HepG2 (cell line): ENCODE data around the gene EFEMP2. TPM values are rescaled to one million over a fixed set of nuclear protein-coding genes. Genes with fewer than 3 reads are reported as not detected.

Experiments
- CREM ChIP-seq, 2 experiments: sonication (generic) in 1 of 2; formaldehyde crosslinking in 1 of 2; IDR thresholded peaks; 2 replicates each; pipeline versions ENCODE4 v1.4.0 to v1.6.1; 2016 to 2020; ENCODE audit warnings: antibody characterized with exemption in 1 of 2, mild to moderate bottlenecking in 1 of 2, missing genetic modification reagents in 1 of 2
- EP300 ChIP-seq, 3 experiments: sonication (generic) in 1 of 3; formaldehyde crosslinking in 1 of 3; IDR thresholded peaks; 2 replicates each; pipeline versions ENCODE4 v1.5.1 to v1.6.1; 2011 to 2020; ENCODE audit warnings: low read depth in 2 of 3, low read length in 2 of 3, borderline replicate concordance in 1 of 3, improper control_type of control experiment in 1 of 3, mild to moderate bottlenecking in 1 of 3, missing genetic modification reagents in 1 of 3, moderate library complexity in 1 of 3
- FOXJ3 ChIP-seq: sonication (generic); formaldehyde crosslinking; IDR thresholded peaks from 2 replicates; pipeline ENCODE4 v1.4.0; 2020; ENCODE audit warnings: missing genetic modification reagents, mild to moderate bottlenecking, borderline replicate concordance
- PHF21A ChIP-seq: sonication (generic); formaldehyde crosslinking; IDR thresholded peaks from 2 replicates; pipeline ENCODE4 v1.5.0; 2020; ENCODE audit warnings: mild to moderate bottlenecking, missing genetic modification reagents
- PITX1 ChIP-seq: sonication (generic); formaldehyde crosslinking; IDR thresholded peaks from 2 replicates; pipeline ENCODE4 v1.5.1; 2020; ENCODE audit warnings: mild to moderate bottlenecking, missing genetic modification reagents
- POLR2G ChIP-seq: fragments of 200-400 bp; formaldehyde crosslinking; IDR thresholded peaks from 2 replicates; pipeline ENCODE4 v1.6.1; 2018; ENCODE audit warnings: mild to moderate bottlenecking, low read depth, low read length, moderate library complexity
- RXRB ChIP-seq: IDR thresholded peaks from 2 replicates; pipeline ENCODE4 v1.6.1; 2016; ENCODE audit warnings: borderline replicate concordance, missing genetic modification reagents, missing compliant biosample characterization
- SOX6 ChIP-seq, 2 experiments: fragments of 450-650 bp in 1 of 2; sonication (generic) in 1 of 2; formaldehyde crosslinking in 1 of 2; IDR thresholded peaks; 2 replicates each; pipeline versions ENCODE4 v1.4.0 to v1.6.1; 2017 to 2020; ENCODE audit warnings: antibody characterized with exemption in 1 of 2, mild to moderate bottlenecking in 1 of 2, missing genetic modification reagents in 1 of 2
- SP5 ChIP-seq: IDR thresholded peaks from 2 replicates; pipeline ENCODE4 v1.6.1; 2016; ENCODE audit warnings: low read depth, borderline replicate concordance
- TCF12 ChIP-seq, 2 experiments: fragments of 450-650 bp in 1 of 2; sonication (generic) in 1 of 2; formaldehyde crosslinking in 1 of 2; IDR thresholded peaks; 2 replicates each; pipeline versions ENCODE4 v1.6.1 to v1.8.0; 2017 to 2022; ENCODE audit warnings: antibody characterized with exemption in 1 of 2, mild to moderate bottlenecking in 1 of 2, missing genetic modification reagents in 1 of 2, moderate library complexity in 1 of 2
- WIZ ChIP-seq: sonication (generic); formaldehyde crosslinking; IDR thresholded peaks from 2 replicates; pipeline ENCODE4 v1.5.1; 2020; ENCODE audit warnings: mild to moderate bottlenecking, missing genetic modification reagents
- ZMYM2 ChIP-seq: sonication (generic); formaldehyde crosslinking; IDR thresholded peaks from 2 replicates; pipeline ENCODE4 v1.8.0; 2022; ENCODE audit warnings: mild to moderate bottlenecking, missing genetic modification reagents
- ZNF331 ChIP-seq: sonication (generic); formaldehyde crosslinking; IDR thresholded peaks from 2 replicates; pipeline ENCODE4 v1.4.0; 2020; ENCODE audit warnings: missing genetic modification reagents
- ZNF44 ChIP-seq: sonication (generic); formaldehyde crosslinking; IDR thresholded peaks from 2 replicates; pipeline ENCODE4 v1.5.1; 2020; ENCODE audit warnings: mild to moderate bottlenecking, missing genetic modification reagents
- ZNF564 ChIP-seq: sonication (generic); formaldehyde crosslinking; IDR thresholded peaks from 2 replicates; pipeline ENCODE4 v1.8.1; 2023; ENCODE audit warnings: mild to moderate bottlenecking, missing genetic modification reagents
- ZNF678 ChIP-seq: sonication (generic); formaldehyde crosslinking; IDR thresholded peaks from 2 replicates; pipeline ENCODE4 v1.4.0; 2020; ENCODE audit warnings: mild to moderate bottlenecking, missing genetic modification reagents
- polyA plus RNA-seq, 8 experiments: library from polyadenylated mRNA; depleted of rRNA in 3 of 8; stranded (reverse) in 7 of 8; unstranded in 1 of 8; fragments of >200 nt; fragmentation: Illumina TruSeq in 4 of 8; extraction: Trizol in 4 of 8; gene quantifications; 2 replicates each; pipeline versions ENCODE4 v1.2.1 to v1.2.3, GENCODE V29; 2011 to 2016; ENCODE audit warnings: low read depth in 4 of 8, missing spikeins in 1 of 8, mixed read lengths in 1 of 8; ENCODE audit not compliant: insufficient read depth in 1 of 8
- total RNA-seq, 5 experiments: library from RNA; depleted of rRNA; stranded (reverse); fragments of >200 nt; fragmentation: Illumina TruSeq; extraction: Trizol; gene quantifications; 2 replicates each; pipeline ENCODE4 v1.2.3, GENCODE V29; 2016; ENCODE audit warnings: low read depth in 1 of 5
- TF ChIP-seq, protein P1 (sequence below): sonication (generic); formaldehyde crosslinking; IDR thresholded peaks from 2 replicates; pipeline ENCODE4 v1.5.1; 2020; ENCODE audit warnings: mild to moderate bottlenecking, missing genetic modification reagents, moderate library complexity
- TF ChIP-seq, protein P2 (sequence below): sonication (generic); formaldehyde crosslinking; IDR thresholded peaks from 2 replicates; pipeline ENCODE4 v1.5.0; 2020; ENCODE audit warnings: mild to moderate bottlenecking, missing genetic modification reagents
- TF ChIP-seq, protein P3 (sequence below): sonication (generic); formaldehyde crosslinking; IDR thresholded peaks from 2 replicates; pipeline ENCODE4 v1.5.0; 2020; ENCODE audit warnings: missing genetic modification reagents
- TF ChIP-seq, protein P4 (sequence below): sonication (generic); IDR thresholded peaks from 2 replicates; pipeline ENCODE4 v1.6.1; 2016; ENCODE audit warnings: low read depth, borderline replicate concordance
- TF ChIP-seq, protein P5 (sequence below): sonication (generic); formaldehyde crosslinking; IDR thresholded peaks from 2 replicates; pipeline ENCODE4 v1.5.0; 2020; ENCODE audit warnings: mild to moderate bottlenecking, missing genetic modification reagents

EFEMP2 gene
- total and polyA plus RNA-seq, 2 of the 13 experiments (the other 11 are each of a cell fraction or from before 2014, with no cell fraction given): 7.4 to 29.7 TPM

DNA sequence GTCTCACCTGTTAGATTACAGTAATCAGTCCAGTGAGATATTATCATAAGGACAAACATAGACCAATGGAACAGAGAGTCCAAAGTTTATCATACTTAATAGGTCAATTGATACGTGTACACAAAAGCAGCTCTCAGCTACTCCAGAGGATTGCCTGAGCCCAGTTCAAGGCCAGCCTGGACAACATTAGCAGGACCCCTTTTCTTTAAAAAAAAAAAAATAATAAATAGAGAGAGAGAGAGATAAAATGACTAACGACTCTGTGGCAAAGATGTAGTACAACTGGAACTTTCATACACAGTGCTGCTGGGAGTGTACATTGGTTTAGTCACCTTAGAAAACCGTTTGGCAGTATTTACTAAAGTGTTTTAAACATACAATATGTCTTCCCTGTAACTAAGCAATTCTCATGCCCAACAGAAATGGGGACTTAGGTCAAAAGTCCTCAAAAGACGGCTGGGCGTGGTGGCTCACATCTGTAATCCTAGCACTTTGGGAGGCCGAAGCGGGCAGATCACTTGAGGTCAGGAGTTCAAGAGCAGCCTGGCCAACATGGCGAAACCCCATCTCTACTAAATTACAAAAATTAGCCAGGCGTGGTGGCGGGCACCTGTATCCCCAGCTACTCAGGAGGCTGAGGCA is 28.2 kb downstream of the EFEMP2 start (continued):
- peak; percentile 43; the same call in 1 of the 2 replicates for TF ChIP-seq PITX1 (CRISPR knock-in tag)
- no peak for TF ChIP-seq SOX6 (IDR thresholded peaks at IDR 0.05)
- TF ChIP-seq SOX6 (CRISPR knock-in tag; IDR thresholded peaks at IDR 0.05): peak; percentile 34
- TF ChIP-seq, protein P1, sequence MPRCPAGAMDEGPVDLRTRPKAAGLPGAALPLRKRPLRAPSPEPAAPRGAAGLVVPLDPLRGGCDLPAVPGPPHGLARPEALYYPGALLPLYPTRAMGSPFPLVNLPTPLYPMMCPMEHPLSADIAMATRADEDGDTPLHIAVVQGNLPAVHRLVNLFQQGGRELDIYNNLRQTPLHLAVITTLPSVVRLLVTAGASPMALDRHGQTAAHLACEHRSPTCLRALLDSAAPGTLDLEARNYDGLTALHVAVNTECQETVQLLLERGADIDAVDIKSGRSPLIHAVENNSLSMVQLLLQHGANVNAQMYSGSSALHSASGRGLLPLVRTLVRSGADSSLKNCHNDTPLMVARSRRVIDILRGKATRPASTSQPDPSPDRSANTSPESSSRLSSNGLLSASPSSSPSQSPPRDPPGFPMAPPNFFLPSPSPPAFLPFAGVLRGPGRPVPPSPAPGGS (CRISPR knock-in tag): no peak
- no peak for TF ChIP-seq ZNF331 (CRISPR knock-in tag)
- TF ChIP-seq, protein P2, sequence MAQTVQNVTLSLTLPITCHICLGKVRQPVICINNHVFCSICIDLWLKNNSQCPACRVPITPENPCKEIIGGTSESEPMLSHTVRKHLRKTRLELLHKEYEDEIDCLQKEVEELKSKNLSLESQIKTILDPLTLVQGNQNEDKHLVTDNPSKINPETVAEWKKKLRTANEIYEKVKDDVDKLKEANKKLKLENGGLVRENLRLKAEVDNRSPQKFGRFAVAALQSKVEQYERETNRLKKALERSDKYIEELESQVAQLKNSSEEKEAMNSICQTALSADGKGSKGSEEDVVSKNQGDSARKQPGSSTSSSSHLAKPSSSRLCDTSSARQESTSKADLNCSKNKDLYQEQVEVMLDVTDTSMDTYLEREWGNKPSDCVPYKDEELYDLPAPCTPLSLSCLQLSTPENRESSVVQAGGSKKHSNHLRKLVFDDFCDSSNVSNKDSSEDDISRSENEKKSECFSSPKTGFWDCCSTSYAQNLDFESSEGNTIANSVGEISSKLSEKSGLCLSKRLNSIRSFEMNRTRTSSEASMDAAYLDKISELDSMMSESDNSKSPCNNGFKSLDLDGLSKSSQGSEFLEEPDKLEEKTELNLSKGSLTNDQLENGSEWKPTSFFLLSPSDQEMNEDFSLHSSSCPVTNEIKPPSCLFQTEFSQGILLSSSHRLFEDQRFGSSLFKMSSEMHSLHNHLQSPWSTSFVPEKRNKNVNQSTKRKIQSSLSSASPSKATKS (CRISPR knock-in tag): no peak
- TF ChIP-seq CREM (IDR thresholded peaks at IDR 0.05): peak; percentile 33; the same call in 1 of the 2 replicates
- TF ChIP-seq CREM (CRISPR knock-in tag; IDR thresholded peaks at IDR 0.05): no peak
- peak in 1 of 2 experiments; percentile 42; a peak in 2 of 4 replicates for TF ChIP-seq EP300 (IDR thresholded peaks at IDR 0.05; ENCODE audit: low read depth in 2 of 2, low read length in 2 of 2)
- TF ChIP-seq EP300 (CRISPR knock-in tag; IDR thresholded peaks at IDR 0.05; ENCODE audit: borderline replicate concordance): no peak
- peak; percentile 39; the same call in 1 of the 2 replicates for TF ChIP-seq FOXJ3 (CRISPR knock-in tag)
- TF ChIP-seq ZNF564 (CRISPR knock-in tag): peak; percentile 38; the same call in 1 of the 2 replicates
- TF ChIP-seq, protein P3, sequence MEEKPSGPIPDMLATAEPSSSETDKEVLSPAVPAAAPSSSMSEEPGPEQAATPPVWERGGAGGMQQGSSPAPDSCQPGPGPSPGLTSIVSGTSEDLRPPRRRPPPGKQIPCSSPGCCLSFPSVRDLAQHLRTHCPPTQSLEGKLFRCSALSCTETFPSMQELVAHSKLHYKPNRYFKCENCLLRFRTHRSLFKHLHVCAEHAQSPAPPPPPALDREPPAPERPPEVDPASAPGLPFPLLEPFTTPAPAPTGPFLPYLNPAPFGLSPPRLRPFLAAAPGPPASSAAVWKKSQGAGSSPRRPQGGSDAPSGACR (CRISPR knock-in tag): no peak
- peak; percentile 42; the same call in 1 of the 2 replicates for TF ChIP-seq PHF21A
- TF ChIP-seq WIZ (CRISPR knock-in tag): no peak
- TF ChIP-seq, protein P4, sequence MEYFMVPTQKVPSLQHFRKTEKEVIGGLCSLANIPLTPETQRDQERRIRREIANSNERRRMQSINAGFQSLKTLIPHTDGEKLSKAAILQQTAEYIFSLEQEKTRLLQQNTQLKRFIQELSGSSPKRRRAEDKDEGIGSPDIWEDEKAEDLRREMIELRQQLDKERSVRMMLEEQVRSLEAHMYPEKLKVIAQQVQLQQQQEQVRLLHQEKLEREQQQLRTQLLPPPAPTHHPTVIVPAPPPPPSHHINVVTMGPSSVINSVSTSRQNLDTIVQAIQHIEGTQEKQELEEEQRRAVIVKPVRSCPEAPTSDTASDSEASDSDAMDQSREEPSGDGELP: 0 out of 2 replicates have a peak, but pooled peaks have one; percentile 34
- TF ChIP-seq, protein P5, sequence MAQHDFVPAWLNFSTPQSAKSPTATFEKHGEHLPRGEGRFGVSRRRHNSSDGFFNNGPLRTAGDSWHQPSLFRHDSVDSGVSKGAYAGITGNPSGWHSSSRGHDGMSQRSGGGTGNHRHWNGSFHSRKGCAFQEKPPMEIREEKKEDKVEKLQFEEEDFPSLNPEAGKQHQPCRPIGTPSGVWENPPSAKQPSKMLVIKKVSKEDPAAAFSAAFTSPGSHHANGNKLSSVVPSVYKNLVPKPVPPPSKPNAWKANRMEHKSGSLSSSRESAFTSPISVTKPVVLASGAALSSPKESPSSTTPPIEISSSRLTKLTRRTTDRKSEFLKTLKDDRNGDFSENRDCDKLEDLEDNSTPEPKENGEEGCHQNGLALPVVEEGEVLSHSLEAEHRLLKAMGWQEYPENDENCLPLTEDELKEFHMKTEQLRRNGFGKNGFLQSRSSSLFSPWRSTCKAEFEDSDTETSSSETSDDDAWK (CRISPR knock-in tag): no peak
- no peak for TF ChIP-seq POLR2G
- peak; percentile 38; the same call in 1 of the 2 replicates for TF ChIP-seq SP5 (CRISPR knock-in tag)
- peak; percentile 76; the same call in 1 of the 2 replicates for TF ChIP-seq ZMYM2 (CRISPR knock-in tag)
- no peak for TF ChIP-seq ZNF44 (CRISPR knock-in tag)
- TF ChIP-seq TCF12 (IDR thresholded peaks at IDR 0.05): no peak
- TF ChIP-seq TCF12 (CRISPR knock-in tag; IDR thresholded peaks at IDR 0.05): no peak
- TF ChIP-seq ZNF678: no peak
- TF ChIP-seq RXRB (CRISPR knock-in tag): peak; percentile 64
